SJSA1 (cell line): Measurements from ENCODE around the gene CAND1. TPM values are rescaled to one million over a fixed set of nuclear protein-coding genes. Genes with fewer than 3 reads are reported as not detected.

Source experiments
- DNase-seq, 2 experiments: peaks; one replicate each; pipeline ENCODE4 v3.0.0-alpha.2; 2015 to 2020; ENCODE audit warnings: low spot score in 2 of 2, low read depth in 1 of 2
- H3K27ac ChIP-seq: fragments of 250-450 bp; sonication (Bioruptor Pico); 2 replicates; pipeline ENCODE4 v1.5.1; 2020; ENCODE audit warnings: mild to moderate bottlenecking, moderate library complexity
- H3K27me3 ChIP-seq: fragments of 250-450 bp; sonication (Bioruptor Pico); replicated peaks from 2 replicates; pipeline ENCODE4 v1.5.1; 2020; ENCODE audit warnings: mild to moderate bottlenecking, moderate library complexity
- H3K36me3 ChIP-seq: fragments of 250-450 bp; sonication (Bioruptor Pico); 2 replicates; pipeline ENCODE4 v1.5.1; 2020; ENCODE audit warnings: mild to moderate bottlenecking
- H3K4me1 ChIP-seq: fragments of 250-450 bp; sonication (Bioruptor Pico); replicated peaks from 2 replicates; pipeline ENCODE4 v1.6.1; 2021; ENCODE audit warnings: mild to moderate bottlenecking
- H3K4me3 ChIP-seq: fragments of 250-450 bp; sonication (Bioruptor Pico); 2 replicates; pipeline ENCODE4 v1.5.1; 2020; ENCODE audit warnings: mild to moderate bottlenecking
- H3K9me3 ChIP-seq: fragments of 250-450 bp; sonication (Bioruptor Pico); replicated peaks from 2 replicates; pipeline ENCODE4 v1.5.1; 2020; ENCODE audit warnings: mild to moderate bottlenecking
- total RNA-seq: library from RNA; depleted of rRNA; stranded (reverse); fragments of >200 nt; shearing (Covaris generic); gene quantifications from 2 replicates; pipeline ENCODE4 v1.2.3, GENCODE V29; 2014

Gene CAND1
- total RNA-seq, 1 experiment from 2014 or later: 134 TPM

GRCh38 chr12:67299526-67299925, 30.4 kb downstream of the CAND1 start:
- no peaks in the 10 kb centered on the region for H3K4me1 ChIP-seq
- no peak for DNase-seq

GRCh38 chr12:67299926-67300325, 30.8 kb downstream of the CAND1 start:
- no peak overlapping the region for H3K4me3 ChIP-seq
- H3K27me3 ChIP-seq: no peaks in the 10 kb centered on the region
- H3K36me3 ChIP-seq: peaks cover 86% of the 10 kb centered on the region
- no peaks in the 10 kb centered on the region for H3K4me1 ChIP-seq
- H3K9me3 ChIP-seq: no peaks in the 10 kb centered on the region
- DNase-seq: no peak
- H3K27ac ChIP-seq: no peak overlapping the region

More at GRCh38 chr12:67299526-67299925, 30.4 kb downstream of the CAND1 start:
- H3K4me3 ChIP-seq: no peak overlapping the region
- no peaks in the 10 kb centered on the region for H3K9me3 ChIP-seq
- H3K36me3 ChIP-seq: peaks cover 86% of the 10 kb centered on the region
- H3K27me3 ChIP-seq: no peaks in the 10 kb centered on the region
- H3K27ac ChIP-seq: no peak overlapping the region

GRCh38 chr12:67302162-67302561, 33.0 kb downstream of the CAND1 start:
- no peak overlapping the region for H3K27ac ChIP-seq
- peaks cover 89% of the 10 kb centered on the region for H3K36me3 ChIP-seq
- H3K4me3 ChIP-seq: no peak overlapping the region
- H3K9me3 ChIP-seq: no peaks in the 10 kb centered on the region
- H3K4me1 ChIP-seq: no peaks in the 10 kb centered on the region
- DNase-seq: no peak
- H3K27me3 ChIP-seq: no peaks in the 10 kb centered on the region

- H3K27ac ChIP-seq: no peak overlapping the region
- DNase-seq: no peak
- no peaks in the 10 kb centered on the region for H3K9me3 ChIP-seq
- no peak overlapping the region for H3K4me3 ChIP-seq
- peaks cover 88% of the 10 kb centered on the region for H3K36me3 ChIP-seq
- H3K27me3 ChIP-seq: no peaks in the 10 kb centered on the region
- no peaks in the 10 kb centered on the region for H3K4me1 ChIP-seq
Measured at GRCh38 chr12:67305544-67305943, 36.4 kb downstream of the CAND1 start.

- H3K36me3 ChIP-seq: peaks cover 92% of the 10 kb centered on the region
- H3K27ac ChIP-seq: no peak overlapping the region
- H3K4me1 ChIP-seq: no peaks in the 10 kb centered on the region
- no peaks in the 10 kb centered on the region for H3K27me3 ChIP-seq
- DNase-seq: no peak
- H3K9me3 ChIP-seq: no peaks in the 10 kb centered on the region
- H3K4me3 ChIP-seq: no peak overlapping the region
Measured at GRCh38 chr12:67306712-67307111, 37.6 kb downstream of the CAND1 start.

- Histone ChIP-seq H3K4me3 (no peak overlapping the region), H3K9me3 (no peaks in the 10 kb centered on the region), H3K4me1 (no peaks in the 10 kb centered on the region), H3K27me3 (no peaks in the 10 kb centered on the region), H3K27ac (no peak overlapping the region), H3K36me3 (peaks cover 46% of the 10 kb centered on the region)
- no peak for DNase-seq
Measured at GRCh38 chr12:67315661-67316060, 46.5 kb downstream of the CAND1 start.

- H3K9me3 ChIP-seq: 0 out of 2 replicates have a peak, but pooled peaks cover 3% of the 10 kb centered on the region
- DNase-seq: no peak
- H3K27ac ChIP-seq: no peak overlapping the region
- no peaks in the 10 kb centered on the region for H3K4me1 ChIP-seq
- H3K4me3 ChIP-seq: no peak overlapping the region
- H3K27me3 ChIP-seq: no peaks in the 10 kb centered on the region
- peaks cover 19% of the 10 kb centered on the region for H3K36me3 ChIP-seq
Measured at GRCh38 chr12:67318786-67319185, 49.6 kb downstream of the CAND1 start.

GRCh38 chr12:67319936-67320335, 50.8 kb downstream of the CAND1 start:
- no peak overlapping the region for H3K27ac ChIP-seq
- H3K27me3 ChIP-seq: no peaks in the 10 kb centered on the region
- no peak for DNase-seq
- 0 out of 2 replicates have a peak, but pooled peaks cover 6% of the 10 kb centered on the region for H3K9me3 ChIP-seq
- H3K4me3 ChIP-seq: no peak overlapping the region
- peaks cover 11% of the 10 kb centered on the region for H3K36me3 ChIP-seq
- H3K4me1 ChIP-seq: no peaks in the 10 kb centered on the region

GRCh38 chr12:67320614-67321295, 51.6 kb downstream of the CAND1 start:
- H3K36me3 ChIP-seq: peaks cover 10% of the 10 kb centered on the region
- H3K9me3 ChIP-seq: 0 out of 2 replicates have a peak, but pooled peaks cover 6% of the 10 kb centered on the region
- no peaks in the 10 kb centered on the region for H3K27me3 ChIP-seq
- H3K4me1 ChIP-seq: no peaks in the 10 kb centered on the region
- H3K4me3 ChIP-seq: no peak overlapping the region
- DNase-seq: no peak
- H3K27ac ChIP-seq: no peak overlapping the region

GRCh38 chr12:67322580-67322979, 53.4 kb downstream of the CAND1 start:
- H3K4me3 ChIP-seq: no peak overlapping the region
- H3K9me3 ChIP-seq: 0 out of 2 replicates have a peak, but pooled peaks cover 6% of the 10 kb centered on the region
- DNase-seq: no peak
- H3K27ac ChIP-seq: no peak overlapping the region
- peaks cover 10% of the 10 kb centered on the region; the same call in 1 of the 2 replicates for H3K36me3 ChIP-seq
- no peaks in the 10 kb centered on the region for H3K27me3 ChIP-seq
- H3K4me1 ChIP-seq: no peaks in the 10 kb centered on the region

GRCh38 chr12:67323007-67323406, 53.8 kb downstream of the CAND1 start:
- Histone ChIP-seq H3K27ac (no peak overlapping the region), H3K36me3 (peaks cover 10% of the 10 kb centered on the region; the same call in 1 of the 2 replicates), H3K4me1 (no peaks in the 10 kb centered on the region), H3K27me3 (no peaks in the 10 kb centered on the region), H3K9me3 (0 out of 2 replicates have a peak, but pooled peaks cover 6% of the 10 kb centered on the region), H3K4me3 (no peak overlapping the region)
- DNase-seq: no peak

GRCh38 chr12:67326637-67327036, 57.5 kb downstream of the CAND1 start:
- Histone ChIP-seq H3K9me3 (0 out of 2 replicates have a peak, but pooled peaks cover 4% of the 10 kb centered on the region), H3K27ac (no peak overlapping the region), H3K4me1 (no peaks in the 10 kb centered on the region), H3K27me3 (no peaks in the 10 kb centered on the region), H3K36me3 (no peaks in the 10 kb centered on the region), H3K4me3 (no peak overlapping the region)
- DNase-seq: no peak

GRCh38 chr12:67327466-67327865, 58.3 kb downstream of the CAND1 start:
- no peak for DNase-seq
- Histone ChIP-seq H3K4me1 (no peaks in the 10 kb centered on the region), H3K36me3 (no peaks in the 10 kb centered on the region), H3K27me3 (no peaks in the 10 kb centered on the region), H3K9me3 (0 out of 2 replicates have a peak, but pooled peaks cover 4% of the 10 kb centered on the region), H3K27ac (no peak overlapping the region), H3K4me3 (no peak overlapping the region)

GRCh38 chr12:67331123-67331522, 62.0 kb downstream of the CAND1 start:
- DNase-seq: no peak
- Histone ChIP-seq H3K4me3 (no peak overlapping the region), H3K36me3 (no peaks in the 10 kb centered on the region), H3K27me3 (no peaks in the 10 kb centered on the region), H3K27ac (no peak overlapping the region), H3K9me3 (no peaks in the 10 kb centered on the region), H3K4me1 (no peaks in the 10 kb centered on the region)
